Ishikawa (cell line): ENCODE results near the gene ACACB.

Source experiments
- CEBPB ChIP-seq: IDR thresholded peaks from 2 replicates; pipeline ENCODE4 v1.6.1; 2012
- CREB1 ChIP-seq: IDR thresholded peaks from 2 replicates; pipeline ENCODE4 v1.6.1; 2012; ENCODE audit warnings: low read depth
- EGR1 ChIP-seq: IDR thresholded peaks from 2 replicates; pipeline ENCODE4 v1.6.1; 2012
- EP300 ChIP-seq: IDR thresholded peaks from 2 replicates; pipeline ENCODE4 v1.6.1; 2012; ENCODE audit warnings: borderline replicate concordance
- FOXM1 ChIP-seq: IDR thresholded peaks from 2 replicates; pipeline ENCODE4 v1.6.1; 2012; ENCODE audit warnings: low read depth, borderline replicate concordance
- NFIC ChIP-seq: IDR thresholded peaks from 2 replicates; pipeline ENCODE4 v1.6.1; 2012
- RAD21 ChIP-seq: IDR thresholded peaks from 2 replicates; pipeline ENCODE4 v1.6.1; 2012; ENCODE audit warnings: low read depth
- TAF1 ChIP-seq: IDR thresholded peaks from 2 replicates; pipeline ENCODE4 v1.6.1; 2012; ENCODE audit warnings: low read depth, mild to moderate bottlenecking
- TCF12 ChIP-seq: IDR thresholded peaks from 2 replicates; pipeline ENCODE4 v1.6.1; 2012; ENCODE audit warnings: low read depth
- TEAD4 ChIP-seq: IDR thresholded peaks from 2 replicates; pipeline ENCODE4 v1.6.1; 2012
- YY1 ChIP-seq: IDR thresholded peaks from 2 replicates; pipeline ENCODE4 v1.6.1; 2012; ENCODE audit warnings: low read depth
- ZBTB7A ChIP-seq: IDR thresholded peaks from 2 replicates; pipeline ENCODE4 v1.6.1; 2012; ENCODE audit warnings: low read depth
- TF ChIP-seq, protein P1 (sequence below): IDR thresholded peaks from 2 replicates; pipeline ENCODE4 v1.6.1; 2012; ENCODE audit warnings: low read depth, mild to moderate bottlenecking
- TF ChIP-seq, protein P2 (sequence below): IDR thresholded peaks from 2 replicates; pipeline ENCODE4 v1.6.1; 2012
- TF ChIP-seq, protein P3 (sequence below): IDR thresholded peaks from 2 replicates; pipeline ENCODE4 v1.6.1; 2012

Gene ACACB

DNA sequence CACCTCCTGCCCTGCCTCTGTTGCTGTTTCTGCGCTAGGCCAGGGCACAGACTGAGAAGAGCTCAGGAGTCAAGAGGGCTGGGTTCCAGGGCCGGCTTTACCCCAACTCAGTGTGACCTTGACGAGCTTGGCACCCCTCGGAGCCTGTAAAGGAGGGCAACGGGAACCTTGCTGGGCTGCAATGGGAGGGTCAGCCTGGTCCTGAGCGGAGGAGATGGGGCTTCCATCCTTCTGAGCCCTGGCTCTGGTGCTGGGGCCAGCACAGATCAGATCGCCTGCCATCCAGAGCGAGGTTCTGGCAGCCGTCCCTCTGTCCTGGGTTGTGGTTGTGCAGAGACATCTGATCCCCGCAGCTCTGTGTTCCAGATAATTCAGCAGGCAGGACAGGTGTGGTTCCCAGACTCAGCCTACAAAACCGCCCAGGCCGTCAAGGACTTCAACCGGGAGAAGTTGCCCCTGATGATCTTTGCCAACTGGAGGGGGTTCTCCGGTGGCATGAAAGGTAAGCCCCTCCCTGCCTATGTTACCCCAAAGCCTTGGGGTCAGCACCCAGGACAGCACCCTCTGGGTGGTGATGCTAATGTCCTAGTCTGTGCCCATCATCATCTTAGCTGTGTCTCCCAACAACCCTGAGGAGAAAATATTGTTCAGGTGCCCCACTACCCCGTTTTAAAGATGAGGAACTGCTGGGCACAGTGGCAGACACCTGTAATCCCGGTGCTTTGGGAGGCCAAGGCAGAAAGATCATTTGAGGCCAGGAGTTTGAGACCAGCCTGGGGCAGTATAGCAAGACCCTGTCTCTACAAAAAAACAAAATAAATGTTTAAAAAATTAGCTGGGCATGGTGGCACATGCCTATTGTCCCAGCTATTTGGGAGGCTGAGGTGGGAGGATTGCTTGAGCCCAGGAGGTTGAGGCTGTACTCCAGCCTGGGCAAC lies 142.5 kb downstream of the ACACB start:
- TF ChIP-seq, protein P1, sequence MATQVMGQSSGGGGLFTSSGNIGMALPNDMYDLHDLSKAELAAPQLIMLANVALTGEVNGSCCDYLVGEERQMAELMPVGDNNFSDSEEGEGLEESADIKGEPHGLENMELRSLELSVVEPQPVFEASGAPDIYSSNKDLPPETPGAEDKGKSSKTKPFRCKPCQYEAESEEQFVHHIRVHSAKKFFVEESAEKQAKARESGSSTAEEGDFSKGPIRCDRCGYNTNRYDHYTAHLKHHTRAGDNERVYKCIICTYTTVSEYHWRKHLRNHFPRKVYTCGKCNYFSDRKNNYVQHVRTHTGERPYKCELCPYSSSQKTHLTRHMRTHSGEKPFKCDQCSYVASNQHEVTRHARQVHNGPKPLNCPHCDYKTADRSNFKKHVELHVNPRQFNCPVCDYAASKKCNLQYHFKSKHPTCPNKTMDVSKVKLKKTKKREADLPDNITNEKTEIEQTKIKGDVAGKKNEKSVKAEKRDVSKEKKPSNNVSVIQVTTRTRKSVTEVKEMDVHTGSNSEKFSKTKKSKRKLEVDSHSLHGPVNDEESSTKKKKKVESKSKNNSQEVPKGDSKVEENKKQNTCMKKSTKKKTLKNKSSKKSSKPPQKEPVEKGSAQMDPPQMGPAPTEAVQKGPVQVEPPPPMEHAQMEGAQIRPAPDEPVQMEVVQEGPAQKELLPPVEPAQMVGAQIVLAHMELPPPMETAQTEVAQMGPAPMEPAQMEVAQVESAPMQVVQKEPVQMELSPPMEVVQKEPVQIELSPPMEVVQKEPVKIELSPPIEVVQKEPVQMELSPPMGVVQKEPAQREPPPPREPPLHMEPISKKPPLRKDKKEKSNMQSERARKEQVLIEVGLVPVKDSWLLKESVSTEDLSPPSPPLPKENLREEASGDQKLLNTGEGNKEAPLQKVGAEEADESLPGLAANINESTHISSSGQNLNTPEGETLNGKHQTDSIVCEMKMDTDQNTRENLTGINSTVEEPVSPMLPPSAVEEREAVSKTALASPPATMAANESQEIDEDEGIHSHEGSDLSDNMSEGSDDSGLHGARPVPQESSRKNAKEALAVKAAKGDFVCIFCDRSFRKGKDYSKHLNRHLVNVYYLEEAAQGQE = peak; percentile 80
- no peak for TF ChIP-seq EP300

DNA sequence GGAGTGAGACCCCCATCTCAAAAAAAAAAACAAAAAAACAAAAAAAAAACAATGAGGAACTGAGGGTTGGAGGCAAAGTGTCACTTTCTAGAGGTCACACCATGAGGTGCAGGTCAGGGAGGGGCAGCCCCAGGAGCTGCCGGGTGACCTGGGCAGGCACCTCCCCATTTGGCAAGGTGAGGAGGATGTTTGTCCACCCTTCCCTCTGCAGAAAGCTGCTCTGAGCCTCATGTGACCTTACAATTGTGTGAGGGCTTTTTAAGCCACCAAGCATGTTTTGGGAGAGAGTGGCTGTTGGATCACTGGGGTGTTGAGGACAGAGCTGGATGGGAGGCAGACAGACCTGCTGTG lies 143.1 kb downstream of the ACACB start:
- TF ChIP-seq CREB1 (no peak), TAF1 (no peak), FOXM1 (no peak), RAD21 (no peak), TCF12 (no peak), NFIC (no peak), CEBPB (no peak), EP300 (no peak), TEAD4 (no peak), YY1 (no peak), ZBTB7A (no peak), EGR1 (no peak)
- TF ChIP-seq, protein P2, sequence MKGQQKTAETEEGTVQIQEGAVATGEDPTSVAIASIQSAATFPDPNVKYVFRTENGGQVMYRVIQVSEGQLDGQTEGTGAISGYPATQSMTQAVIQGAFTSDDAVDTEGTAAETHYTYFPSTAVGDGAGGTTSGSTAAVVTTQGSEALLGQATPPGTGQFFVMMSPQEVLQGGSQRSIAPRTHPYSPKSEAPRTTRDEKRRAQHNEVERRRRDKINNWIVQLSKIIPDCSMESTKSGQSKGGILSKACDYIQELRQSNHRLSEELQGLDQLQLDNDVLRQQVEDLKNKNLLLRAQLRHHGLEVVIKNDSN = no peak
- TF ChIP-seq, protein P3, sequence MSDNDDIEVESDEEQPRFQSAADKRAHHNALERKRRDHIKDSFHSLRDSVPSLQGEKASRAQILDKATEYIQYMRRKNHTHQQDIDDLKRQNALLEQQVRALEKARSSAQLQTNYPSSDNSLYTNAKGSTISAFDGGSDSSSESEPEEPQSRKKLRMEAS = no peak
- TF ChIP-seq, protein P1 = no peak

DNA sequence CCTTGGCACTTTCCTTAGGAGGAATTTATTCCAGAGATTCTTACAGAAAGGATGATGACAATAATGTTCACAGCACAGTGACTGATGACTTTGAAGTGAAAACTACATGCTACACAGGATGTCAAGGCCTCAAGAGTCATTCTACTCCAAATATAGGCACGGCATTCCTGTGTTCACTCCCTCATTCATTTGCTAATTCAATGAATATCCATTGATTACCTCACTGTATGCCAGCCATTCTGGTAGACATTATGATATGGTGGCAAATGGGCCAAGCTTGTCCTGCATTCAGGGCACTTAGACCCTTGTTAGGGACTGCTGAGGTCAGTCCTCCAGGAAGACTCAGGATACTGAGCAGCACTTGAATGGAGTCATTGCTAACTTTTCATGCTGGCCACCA lies 144.7 kb downstream of the ACACB start:
- TF ChIP-seq, protein P1 = no peak
- no peak for TF ChIP-seq CEBPB
- no peak for TF ChIP-seq FOXM1
- no peak for TF ChIP-seq TAF1
- no peak for TF ChIP-seq EP300
- no peak for TF ChIP-seq TEAD4
- no peak for TF ChIP-seq YY1
- no peak for TF ChIP-seq TCF12
- no peak for TF ChIP-seq ZBTB7A
- no peak for TF ChIP-seq NFIC
- no peak for TF ChIP-seq CREB1
- TF ChIP-seq, protein P2 = no peak
- TF ChIP-seq RAD21 = no peak
- TF ChIP-seq, protein P3 = no peak
- TF ChIP-seq EGR1 = no peak

- TF ChIP-seq TAF1 (no peak), EP300 (no peak), EGR1 (no peak), YY1 (no peak), ZBTB7A (no peak), TCF12 (no peak), CREB1 (no peak), TEAD4 (no peak)
These were observed 145.6 kb downstream of the ACACB start for GRCh38 chr12:109261939-109262338.

GRCh38 chr12:109263439-109263838 lies 147.1 kb downstream of the ACACB start:
- TF ChIP-seq CREB1 (no peak), FOXM1 (no peak), TEAD4 (no peak), NFIC (no peak), TCF12 (no peak), ZBTB7A (no peak), CEBPB (no peak), YY1 (no peak), EGR1 (no peak)
- TF ChIP-seq, protein P3 = no peak
- TF ChIP-seq, protein P1 = no peak
